Endothelial cell of umbilical vein (primary cell): ENCODE measurements around the gene RBM8A. TPM values are rescaled to one million over a fixed set of nuclear protein-coding genes. Genes with fewer than 3 reads are reported as not detected.

Source experiments
- BruUV-seq: library from RNA; stranded (reverse); fragments of 400-500 nt; replicated peaks from 2 replicates; lab custom pipeline; 2021; lab: Mats Ljungman, UMichigan
- CTCF ChIA-PET: fragments of 300-600, 350-600 bp; sonication (Branson Sonifier 250); formaldehyde crosslinking; loops from one replicate; lab custom pipeline; 2021; ENCODE audit warnings: antibody characterized with exemption, inconsistent platforms; lab: Charles Lee
- POLR2A ChIA-PET: fragments of 300-600, 350-600 bp; sonication (Branson Sonifier 250); formaldehyde crosslinking; loops from one replicate; lab custom pipeline; 2021; ENCODE audit warnings: antibody characterized with exemption, inconsistent platforms; lab: Charles Lee
- DNase-seq: peaks from one replicate; pipeline ENCODE4 v3.0.0-alpha.2; 2011; ENCODE audit warnings: low read depth, low spot score
- FAIRE-seq: peaks from 2 replicates; lab custom pipeline; 2011; peaks lifted over from hg19 to GRCh38; lab: Jason Lieb, UNC
- H2AFZ ChIP-seq: 2 replicates; pipeline ENCODE4 v1.6.0; 2012; ENCODE audit warnings: low read depth, low read length, control low read depth, inconsistent platforms
- H3K27ac ChIP-seq: 2 replicates; pipeline ENCODE4 v1.5.1; 2011; ENCODE audit warnings: low read depth, mild to moderate bottlenecking, control low read depth, low read length, moderate library complexity; ENCODE audit not compliant: insufficient read depth
- H3K27me3 ChIP-seq, 2 experiments: 2 replicates each; pipeline versions ENCODE4 v1.6.0 to v1.6.1; 2011; ENCODE audit warnings: low read length in 2 of 2, mixed read lengths in 1 of 2; ENCODE audit not compliant: control insufficient read depth in 2 of 2, insufficient read depth in 2 of 2
- H3K36me3 ChIP-seq, 2 experiments: 2 replicates in 1 of 2; 3 replicates in 1 of 2; pipeline ENCODE4 v1.5.1; 2011; ENCODE audit warnings: low read length in 2 of 2, mild to moderate bottlenecking in 1 of 2, moderate library complexity in 1 of 2; ENCODE audit not compliant: control insufficient read depth in 2 of 2, insufficient read depth in 2 of 2; ENCODE audit errors: extremely low read depth in 1 of 2
- H3K4me1 ChIP-seq: 3 replicates; pipeline ENCODE4 v1.5.1; 2011; ENCODE audit warnings: mild to moderate bottlenecking, low read length; ENCODE audit not compliant: control insufficient read depth, insufficient read depth; ENCODE audit errors: extremely low read depth
- H3K4me2 ChIP-seq: 2 replicates; pipeline ENCODE4 v1.6.1; 2011; ENCODE audit warnings: low read length, control low read depth, mixed read lengths; ENCODE audit not compliant: insufficient read depth
- H3K4me3 ChIP-seq, 3 experiments: fragments of 200-600 bp in 1 of 3; sonication (generic), shearing (Covaris generic) in 1 of 3; replicated peaks in 1 of 3; 2 replicates each; pipeline ENCODE4 v1.5.1; 2011 to 2016; ENCODE audit warnings: control low read depth in 3 of 3, low read length in 3 of 3, mild to moderate bottlenecking in 2 of 3, inconsistent platforms in 1 of 3, low read depth in 1 of 3, moderate library complexity in 1 of 3; ENCODE audit not compliant: insufficient read depth in 1 of 3
- H3K79me2 ChIP-seq: 2 replicates; pipeline ENCODE4 v1.6.0; 2012; ENCODE audit warnings: low read length, inconsistent platforms; ENCODE audit not compliant: control insufficient read depth, insufficient read depth
- H3K9ac ChIP-seq: replicated peaks from 2 replicates; pipeline ENCODE3; 2011; ENCODE audit warnings: low read length, control low read depth; ENCODE audit not compliant: insufficient read depth; ENCODE audit errors: extremely low read depth
- H3K9me1 ChIP-seq: replicated peaks from 3 replicates; pipeline ENCODE4 v1.6.0; 2011; ENCODE audit warnings: mild to moderate bottlenecking, low read length; ENCODE audit not compliant: control insufficient read depth, insufficient read depth; ENCODE audit errors: extremely low read depth
- H3K9me3 ChIP-seq: replicated peaks from 2 replicates; pipeline ENCODE4 v1.5.1; 2012; ENCODE audit warnings: low read length, inconsistent platforms; ENCODE audit not compliant: control insufficient read depth, insufficient read depth
- H4K20me1 ChIP-seq: replicated peaks from 2 replicates; pipeline ENCODE3; 2011; ENCODE audit warnings: mild to moderate bottlenecking, low read length; ENCODE audit not compliant: control insufficient read depth, insufficient read depth; ENCODE audit errors: extremely low read depth
- EZH2 ChIP-seq: IDR thresholded peaks from 2 replicates; pipeline ENCODE4 v1.6.1; 2012; ENCODE audit warnings: borderline replicate concordance, low read depth, mild to moderate bottlenecking, moderate library complexity, low read length, inconsistent platforms; ENCODE audit not compliant: severe bottlenecking
- FOS ChIP-seq: IDR thresholded peaks from 2 replicates; pipeline ENCODE4 v1.6.1; 2011; ENCODE audit warnings: mild to moderate bottlenecking, low read length, moderate library complexity, borderline replicate concordance; ENCODE audit not compliant: insufficient read depth
- GATA2 ChIP-seq: IDR thresholded peaks from 2 replicates; pipeline ENCODE4 v1.7.0; 2011; ENCODE audit warnings: low read depth, mild to moderate bottlenecking, moderate library complexity, mixed read lengths, low read length; ENCODE audit not compliant: insufficient read length, insufficient read depth
- JUN ChIP-seq: IDR thresholded peaks from 2 replicates; pipeline ENCODE4 v1.6.1; 2011; ENCODE audit warnings: borderline replicate concordance, low read depth; ENCODE audit not compliant: insufficient read length, insufficient read depth
- MYC ChIP-seq: IDR thresholded peaks from one replicate; pipeline ENCODE4 v1.6.1; 2011; ENCODE audit warnings: mild to moderate bottlenecking, low read depth, low read length
- POLR2A ChIP-seq: IDR thresholded peaks from 2 replicates; pipeline ENCODE4 v1.6.1; 2012; ENCODE audit warnings: low read depth, mild to moderate bottlenecking, control low read depth, low read length
- POLR2AphosphoS5 ChIP-seq: IDR thresholded peaks from 2 replicates; pipeline ENCODE4 v1.6.1; 2012; ENCODE audit warnings: low read depth, mild to moderate bottlenecking, control low read depth, low read length, moderate library complexity; ENCODE audit not compliant: insufficient read depth
- dilution Hi-C: fragments of 300-500 bp; cut with MboI; formaldehyde crosslinking; loops from one replicate; pipeline ENCODE4 v1.15.0; 2019; ENCODE audit warnings: low sequenced_read_pairs; ENCODE audit not compliant: extremely low pct_ligation_motif_present
- intact Hi-C: fragments of 100-400 bp; cut with micrococcal nuclease; formaldehyde crosslinking; loops from one replicate; pipeline ENCODE4 v1.10.0; 2022
- polyA plus RNA-seq, 4 experiments: library from polyadenylated mRNA; depleted of rRNA in 3 of 4; stranded (reverse) in 3 of 4; unstranded in 1 of 4; fragments of >200 nt; gene quantifications; 2 replicates each; pipeline versions ENCODE4 v1.2.1 to v1.2.3, GENCODE V29; 2011 to 2012; ENCODE audit warnings: missing spikeins in 1 of 4
- total RNA-seq: library from RNA; stranded (reverse); gene quantifications from 2 replicates; pipeline ENCODE4 v1.2.3, GENCODE V29; 2021
- TF ChIP-seq, protein P1 (sequence below): IDR thresholded peaks from 2 replicates; pipeline ENCODE4 v1.6.1; 2011; ENCODE audit not compliant: insufficient read depth, insufficient read length
- TF ChIP-seq, protein P2 (sequence below), 2 donors: IDR thresholded peaks; 1 replicate in 1 of 2; 2 replicates in 1 of 2; pipeline ENCODE4 v1.5.1; 2011; ENCODE audit warnings: low read length in 2 of 2, mild to moderate bottlenecking in 2 of 2, moderate library complexity in 2 of 2, control low read depth in 1 of 2, inconsistent platforms in 1 of 2, low read depth in 1 of 2; ENCODE audit not compliant: insufficient read depth in 1 of 2; ENCODE audit errors: extremely low read depth in 1 of 2

RBM8A gene
- total and polyA plus RNA-seq, 2 donors (not counting 3 experiments of a cell fraction or from before 2014, with no cell fraction given), result 192 to 194 TPM

DNA sequence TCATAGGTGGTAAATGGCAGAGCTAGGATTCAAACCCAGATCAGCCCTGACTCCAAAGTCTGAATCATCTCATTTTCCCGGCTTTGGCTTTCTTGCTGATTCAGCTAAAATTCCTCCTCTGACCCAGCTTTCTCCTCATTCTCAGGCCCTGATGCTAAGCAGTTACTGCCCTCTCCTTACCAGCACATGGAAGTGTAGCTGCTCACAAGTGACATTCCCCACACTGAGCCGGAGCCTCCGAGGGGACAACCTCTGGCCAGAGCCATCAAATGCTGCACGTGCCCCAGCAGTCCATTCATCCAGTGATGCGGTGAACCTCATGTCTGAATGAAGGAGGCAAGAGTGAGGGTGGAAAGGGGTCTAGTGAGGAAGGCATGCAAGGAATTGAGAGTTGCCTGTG lies 28.5 kb downstream of the RBM8A start:
- H3K4me1 ChIP-seq, result no peaks in the 10 kb centered on the region
- H3K9me1 ChIP-seq, result no peaks in the 10 kb centered on the region
- TF ChIP-seq FOS, result no peak
- no peak for TF ChIP-seq POLR2AphosphoS5
- TF ChIP-seq GATA2, result no peak
- TF ChIP-seq, protein P1, sequence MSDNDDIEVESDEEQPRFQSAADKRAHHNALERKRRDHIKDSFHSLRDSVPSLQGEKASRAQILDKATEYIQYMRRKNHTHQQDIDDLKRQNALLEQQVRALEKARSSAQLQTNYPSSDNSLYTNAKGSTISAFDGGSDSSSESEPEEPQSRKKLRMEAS, result no peak
- TF ChIP-seq MYC, result no peak
- TF ChIP-seq POLR2A, result no peak
- TF ChIP-seq JUN, result no peak
- TF ChIP-seq, protein P2, sequence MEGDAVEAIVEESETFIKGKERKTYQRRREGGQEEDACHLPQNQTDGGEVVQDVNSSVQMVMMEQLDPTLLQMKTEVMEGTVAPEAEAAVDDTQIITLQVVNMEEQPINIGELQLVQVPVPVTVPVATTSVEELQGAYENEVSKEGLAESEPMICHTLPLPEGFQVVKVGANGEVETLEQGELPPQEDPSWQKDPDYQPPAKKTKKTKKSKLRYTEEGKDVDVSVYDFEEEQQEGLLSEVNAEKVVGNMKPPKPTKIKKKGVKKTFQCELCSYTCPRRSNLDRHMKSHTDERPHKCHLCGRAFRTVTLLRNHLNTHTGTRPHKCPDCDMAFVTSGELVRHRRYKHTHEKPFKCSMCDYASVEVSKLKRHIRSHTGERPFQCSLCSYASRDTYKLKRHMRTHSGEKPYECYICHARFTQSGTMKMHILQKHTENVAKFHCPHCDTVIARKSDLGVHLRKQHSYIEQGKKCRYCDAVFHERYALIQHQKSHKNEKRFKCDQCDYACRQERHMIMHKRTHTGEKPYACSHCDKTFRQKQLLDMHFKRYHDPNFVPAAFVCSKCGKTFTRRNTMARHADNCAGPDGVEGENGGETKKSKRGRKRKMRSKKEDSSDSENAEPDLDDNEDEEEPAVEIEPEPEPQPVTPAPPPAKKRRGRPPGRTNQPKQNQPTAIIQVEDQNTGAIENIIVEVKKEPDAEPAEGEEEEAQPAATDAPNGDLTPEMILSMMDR (IDR thresholded peaks at IDR 0.05; ENCODE audit: extremely low read depth in 1 of 2, insufficient read depth in 1 of 2, low read depth in 1 of 2, low read length in 2 of 2), result no peak
- TF ChIP-seq EZH2, result no peak
- DNase-seq, result no peak
- BruUV-seq, result no TSS peak
- peaks cover 4% of the 10 kb centered on the region in 2 experiments for H3K36me3 ChIP-seq
- H2AFZ ChIP-seq, result no peak overlapping the region
- no peaks in the 10 kb centered on the region for H3K79me2 ChIP-seq
- H3K4me2 ChIP-seq, result no peak overlapping the region
- no peaks in the 10 kb centered on the region for H4K20me1 ChIP-seq
- dilution Hi-C loops, result no loop called here
- H3K27ac ChIP-seq, result no peak overlapping the region
- CTCF ChIA-PET, result interaction anchor here (0.9 kb wide), 1 partner anchor 10 kb away, joined by 7 read pairs; the partner anchor contains the start of gene ITGA10
- no peak overlapping the region for H3K4me3 ChIP-seq
- no peaks in the 10 kb centered on the region for H3K27me3 ChIP-seq
- intact Hi-C loops, result no loop called here
- H3K9ac ChIP-seq, result no peak overlapping the region
- POLR2A ChIA-PET, result no interaction called here
- FAIRE-seq, result no peak
- H3K9me3 ChIP-seq, result no peaks in the 10 kb centered on the region
